ENCODE measurements around the gene METTL1. TPM values are rescaled to one million over a fixed set of nuclear protein-coding genes. Genes with fewer than 3 reads are reported as not detected.
"Not testable (repeated sequence)": the region's sequence is repeated elsewhere in the genome, so short reads cannot be mapped to it uniquely, and the experiment has no call there.

METTL1 gene
- total RNA-seq, 4 donors from 2014 or later: 6.5 to 17.7 (median 10.1) TPM

GRCh38 chr12:57723630-57723962 is 48.3 kb downstream of the METTL1 start:
- no peak overlapping the region for H3K27ac ChIP-seq
- H3K36me3 ChIP-seq: peaks cover 0 to 37% (median 10%) of the 10 kb centered on the region in 3 donors
- H3K27me3 ChIP-seq: peaks cover 0 to 5% of the 10 kb centered on the region in 2 donors
- H3K9me3 ChIP-seq: no peaks in the 10 kb centered on the region
- WGBS, 2 donors: 63 to 71% methylated on average over 2 of the region's 2 CpGs
- H3K4me1 ChIP-seq: peaks cover 0 to 22% (median 0%) of the 10 kb centered on the region in 4 donors
- H3K4me3 ChIP-seq: no peak overlapping the region
- no peak for DNase-seq (ENCODE audit: low spot score in 2 of 2)
- TF ChIP-seq CTCF (IDR thresholded peaks at IDR 0.05): no peak
- no peak for TF ChIP-seq POLR2A (IDR thresholded peaks at IDR 0.05)
- TF ChIP-seq EP300 (IDR thresholded peaks at IDR 0.05): no peak

- H3K4me3 ChIP-seq: no peak overlapping the region
- peaks cover 0 to 5% of the 10 kb centered on the region in 2 donors for H3K27me3 ChIP-seq
- WGBS, 2 donors: 50 to 59% methylated on average over 11 of the region's 11 CpGs
- H3K27ac ChIP-seq: no peak overlapping the region
- DNase-seq (ENCODE audit: low spot score in 2 of 2): no peak
- no peaks in the 10 kb centered on the region for H3K9me3 ChIP-seq
- peaks cover 0 to 22% (median 0%) of the 10 kb centered on the region in 4 donors for H3K4me1 ChIP-seq
- H3K36me3 ChIP-seq: peaks cover 0 to 43% (median 16%) of the 10 kb centered on the region in 3 donors
- TF ChIP-seq EP300 (IDR thresholded peaks at IDR 0.05) (no peak), POLR2A (IDR thresholded peaks at IDR 0.05) (no peak), CTCF (IDR thresholded peaks at IDR 0.05) (no peak)
Measured at GRCh38 chr12:57722716-57723629, 48.9 kb downstream of the METTL1 start.

- not testable (repeated sequence) for H3K27me3 ChIP-seq; H3K9me3 ChIP-seq; H3K27ac ChIP-seq; DNase-seq (ENCODE audit: low spot score in 2 of 2); H3K4me3 ChIP-seq
- peaks cover 0 to 15% (median 0%) of the 10 kb centered on the region in 4 donors for H3K4me1 ChIP-seq
- 92% methylated on average over 16 of the region's 16 CpGs for WGBS, 2 donors
- peaks cover 0 to 53% (median 23%) of the 10 kb centered on the region in 3 donors for H3K36me3 ChIP-seq
Measured at GRCh38 chr12:57721846-57722608, 49.9 kb downstream of the METTL1 start.

- Histone ChIP-seq H3K27ac (no peak overlapping the region), H3K36me3 (peaks cover 0 to 64% (median 25%) of the 10 kb centered on the region in 3 donors)
- no peak for DNase-seq (ENCODE audit: low spot score in 2 of 2)
Measured at GRCh38 chr12:57720606-57721595, 51.0 kb downstream of the METTL1 start.

More at GRCh38 chr12:57720606-57721595, 51.0 kb downstream of the METTL1 start:
- no peaks in the 10 kb centered on the region for H3K27me3 ChIP-seq
- H3K9me3 ChIP-seq: no peaks in the 10 kb centered on the region
- H3K4me1 ChIP-seq: peaks cover 0 to 10% (median 0%) of the 10 kb centered on the region in 4 donors
- H3K4me3 ChIP-seq: no peak overlapping the region
- TF ChIP-seq CTCF (IDR thresholded peaks at IDR 0.05) (no peak), EP300 (IDR thresholded peaks at IDR 0.05) (no peak), POLR2A (IDR thresholded peaks at IDR 0.05) (no peak)
- WGBS, 2 donors: 78 to 82% methylated on average over 10 to 11 of the region's 11 CpGs

Measured in tibial nerve (tissue), 4 donors.